Fibroblast of mammary gland (primary cell): ENCODE measurements around the gene MED29.
A peak's percentile ranks its signal among the peaks of the same experiment; 100 is the strongest.

Experiments used
- DNase-seq: peaks from one replicate; pipeline ENCODE4 v3.0.0-alpha.2; 2010; ENCODE audit warnings: low read depth
- H3K4me3 ChIP-seq: 2 replicates; pipeline ENCODE4 v1.5.1; 2011; ENCODE audit warnings: low read depth, mild to moderate bottlenecking, low read length, moderate library complexity; ENCODE audit not compliant: control insufficient read depth
- TF ChIP-seq, protein P1 (sequence below): conservative IDR thresholded peaks from 2 replicates; pipeline ENCODE4 v1.5.1; 2011; ENCODE audit warnings: low read depth, low read length, inconsistent platforms; ENCODE audit not compliant: control insufficient read depth, insufficient read depth

Gene MED29

DNA sequence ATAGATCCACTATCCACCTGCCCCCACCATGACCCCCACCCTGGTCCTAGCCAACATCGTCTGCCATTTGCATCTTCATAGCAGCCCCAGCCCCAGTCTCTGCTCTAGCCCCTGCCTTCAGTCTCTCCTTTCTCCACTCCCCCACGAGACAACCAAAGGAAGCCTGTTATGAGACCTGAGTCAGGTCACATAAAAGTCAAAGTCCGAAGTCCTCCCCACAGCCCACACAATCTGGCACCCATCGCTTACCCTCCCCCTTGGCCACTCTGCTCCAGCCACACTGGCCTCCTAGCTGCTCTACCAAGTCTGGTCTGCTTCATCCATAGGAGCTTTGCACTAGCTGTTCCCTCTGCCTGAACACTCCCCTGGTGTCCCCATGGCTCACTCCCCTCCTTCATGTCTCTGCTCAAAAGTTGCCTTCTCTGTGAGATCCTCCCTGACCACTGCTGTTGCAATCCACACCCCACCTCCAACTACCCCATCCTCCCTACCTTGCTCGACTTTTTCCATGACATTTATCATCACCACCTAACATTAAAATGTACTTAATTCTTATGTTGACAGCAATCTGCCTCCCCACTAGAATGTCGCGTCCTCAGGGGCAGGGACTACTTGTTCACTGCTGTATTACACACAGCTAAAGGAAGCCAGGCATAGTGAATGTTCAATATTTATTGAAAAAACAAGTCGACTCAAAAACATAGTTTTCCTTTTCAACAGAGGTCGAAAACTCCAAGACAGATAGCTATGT lies 20.1 kb downstream of the MED29 start:
- peak; percentile 80 for DNase-seq
- no peak overlapping the region for H3K4me3 ChIP-seq
- TF ChIP-seq, protein P1, sequence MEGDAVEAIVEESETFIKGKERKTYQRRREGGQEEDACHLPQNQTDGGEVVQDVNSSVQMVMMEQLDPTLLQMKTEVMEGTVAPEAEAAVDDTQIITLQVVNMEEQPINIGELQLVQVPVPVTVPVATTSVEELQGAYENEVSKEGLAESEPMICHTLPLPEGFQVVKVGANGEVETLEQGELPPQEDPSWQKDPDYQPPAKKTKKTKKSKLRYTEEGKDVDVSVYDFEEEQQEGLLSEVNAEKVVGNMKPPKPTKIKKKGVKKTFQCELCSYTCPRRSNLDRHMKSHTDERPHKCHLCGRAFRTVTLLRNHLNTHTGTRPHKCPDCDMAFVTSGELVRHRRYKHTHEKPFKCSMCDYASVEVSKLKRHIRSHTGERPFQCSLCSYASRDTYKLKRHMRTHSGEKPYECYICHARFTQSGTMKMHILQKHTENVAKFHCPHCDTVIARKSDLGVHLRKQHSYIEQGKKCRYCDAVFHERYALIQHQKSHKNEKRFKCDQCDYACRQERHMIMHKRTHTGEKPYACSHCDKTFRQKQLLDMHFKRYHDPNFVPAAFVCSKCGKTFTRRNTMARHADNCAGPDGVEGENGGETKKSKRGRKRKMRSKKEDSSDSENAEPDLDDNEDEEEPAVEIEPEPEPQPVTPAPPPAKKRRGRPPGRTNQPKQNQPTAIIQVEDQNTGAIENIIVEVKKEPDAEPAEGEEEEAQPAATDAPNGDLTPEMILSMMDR, result no peak

DNA sequence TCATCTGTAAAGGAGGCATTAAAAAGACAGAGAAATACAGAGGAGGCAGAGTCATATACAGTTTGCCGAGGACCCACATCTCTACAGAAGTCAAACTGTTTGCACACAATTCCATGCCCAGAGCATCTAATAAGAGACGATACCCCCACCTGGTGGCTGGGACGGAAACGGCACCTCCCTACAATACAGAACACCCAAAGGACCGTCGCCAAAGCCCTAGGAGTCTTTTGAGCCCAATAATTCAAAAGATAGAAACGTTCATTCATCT lies 20.6 kb downstream of the MED29 start:
- TF ChIP-seq, protein P1, result peak; percentile 95
- DNase-seq, result peak; percentile 94
- H3K4me3 ChIP-seq, result no peak overlapping the region

DNA sequence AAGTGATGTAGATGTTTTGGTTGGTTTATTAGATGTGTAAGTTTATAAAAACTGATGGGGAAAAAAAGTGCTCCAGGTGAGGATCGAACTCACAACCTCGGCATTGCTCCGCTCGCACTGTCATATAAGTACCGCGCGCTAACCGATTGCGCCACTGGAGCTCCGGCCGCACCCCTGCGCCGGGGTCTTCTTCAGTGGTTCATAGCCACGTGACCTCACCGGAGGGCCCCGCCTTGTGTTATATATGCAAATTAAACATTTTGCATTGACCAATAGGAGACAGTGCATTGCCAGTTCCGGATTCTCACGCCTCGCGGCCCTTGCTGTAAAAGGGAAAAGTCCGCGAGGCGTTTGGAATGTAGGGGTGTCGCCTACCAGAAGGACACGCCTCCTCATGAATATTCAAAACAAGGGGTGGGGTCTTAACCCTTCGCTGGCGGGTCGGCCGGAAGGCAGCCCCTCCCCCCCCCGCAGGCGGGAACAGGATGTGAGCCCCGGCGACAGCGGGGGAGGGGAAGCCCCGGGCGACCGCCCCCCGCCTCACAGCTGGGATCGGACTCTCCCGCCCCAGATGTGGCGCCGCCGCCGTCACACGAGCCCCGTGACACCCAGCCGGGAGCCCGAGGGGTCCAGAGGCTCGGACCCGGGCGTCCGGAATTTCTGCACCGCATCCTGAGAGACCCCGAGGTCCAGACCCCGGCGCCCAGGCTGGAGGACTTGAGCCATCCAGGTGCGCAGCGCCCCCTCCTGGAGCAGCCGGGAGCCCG lies 21.1 kb downstream of the MED29 start, which contains the start of gene PLEKHG2:
Gene PLEKHG2 (plus strand): TSS at position 570 of the 767 bp plus-strand sequence. CDS start 1,418 bp downstream, outside the sequence.
- H3K4me3 ChIP-seq, result peak within 1 kb of the TSS; percentile 86
- DNase-seq, result peak; percentile 99
- TF ChIP-seq, protein P1, result peak; percentile 51

DNA sequence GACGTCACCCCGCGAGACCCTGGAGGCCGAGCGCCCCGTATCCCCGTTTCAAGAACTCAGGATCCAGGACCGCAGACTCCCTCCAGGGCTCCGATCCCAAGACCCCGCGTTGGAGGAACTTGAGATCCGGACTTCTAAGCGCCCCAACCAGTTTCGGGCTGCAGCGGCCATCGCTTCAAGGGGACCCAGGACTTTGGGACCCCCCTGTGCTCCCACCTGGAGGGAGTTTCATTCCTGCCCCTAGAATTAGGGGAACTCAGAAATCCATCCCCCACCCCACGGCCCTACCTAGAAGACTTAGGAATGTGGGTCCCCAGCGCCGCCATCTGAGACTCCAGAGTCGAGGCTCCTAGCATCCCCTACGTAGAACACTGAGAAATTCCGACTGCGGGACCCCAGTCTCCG lies 21.7 kb downstream of the MED29 start:
- no peak for DNase-seq
- TF ChIP-seq, protein P1, result no peak
- H3K4me3 ChIP-seq, result peak overlapping the region; percentile 86

DNA sequence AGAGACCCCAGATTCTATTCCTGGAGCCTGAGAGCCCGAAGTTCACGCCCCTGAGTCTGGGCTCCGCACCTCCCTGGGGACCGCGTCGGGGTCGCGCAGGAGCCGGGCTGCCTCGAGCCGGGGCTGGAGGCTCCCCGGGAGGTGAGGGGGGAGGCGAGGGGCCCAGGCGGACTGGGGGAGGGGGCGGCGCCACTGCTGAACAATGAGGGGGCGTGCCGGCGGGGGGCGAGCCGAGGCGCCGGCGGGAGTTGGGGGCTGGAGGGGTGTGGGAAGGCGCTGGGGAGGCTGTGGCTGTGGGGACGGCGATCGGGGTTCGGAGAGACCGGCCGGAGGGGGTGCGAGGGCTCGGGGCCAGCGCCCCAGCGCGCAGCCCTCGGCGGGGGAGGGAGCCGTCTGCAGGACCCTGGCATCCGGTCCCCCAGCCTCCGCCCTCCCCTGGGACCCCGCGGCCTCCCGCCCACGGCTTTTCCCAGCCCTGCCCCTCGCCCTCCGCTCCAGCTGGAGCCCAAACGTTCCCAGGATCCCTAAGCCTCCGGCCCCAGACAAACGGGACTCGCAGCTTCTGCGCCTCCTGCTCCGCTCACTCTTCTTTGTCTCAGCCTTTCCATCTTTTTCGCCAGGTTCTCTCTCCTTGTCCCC lies 22.2 kb downstream of the MED29 start:
- peak; percentile 65 for DNase-seq

DNA sequence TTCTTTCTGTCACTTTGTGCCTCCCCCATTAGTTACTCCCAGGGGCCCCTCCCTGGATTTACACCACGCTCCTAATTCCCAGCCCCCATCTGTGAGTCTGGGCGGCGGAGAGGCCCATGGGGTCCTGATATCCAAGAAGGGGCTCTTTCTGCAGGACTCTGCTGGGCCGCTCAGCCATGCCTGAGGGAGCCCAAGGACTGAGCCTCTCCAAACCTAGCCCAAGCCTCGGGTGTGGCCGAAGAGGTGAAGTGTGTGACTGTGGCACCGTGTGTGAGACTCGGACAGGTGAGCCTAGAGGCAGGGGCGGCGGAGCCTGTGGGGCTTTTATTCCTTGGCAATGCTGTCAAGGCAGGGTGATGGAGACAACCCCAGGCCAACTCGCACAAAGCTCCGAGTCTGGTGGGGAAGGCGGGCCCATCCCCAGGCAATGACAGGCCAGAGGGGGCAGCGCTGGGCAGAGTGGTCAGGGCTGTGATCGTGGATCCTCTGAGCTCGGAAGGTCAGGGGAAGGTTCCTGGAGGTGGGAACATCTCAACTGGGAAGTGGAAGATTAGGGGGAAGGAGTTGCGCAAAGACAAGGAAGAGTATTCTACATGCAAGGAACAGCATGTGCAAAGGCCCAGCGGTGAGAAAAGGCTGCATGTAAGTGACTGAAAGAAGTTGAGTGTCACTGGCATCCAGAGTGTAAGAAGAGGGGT lies 22.9 kb downstream of the MED29 start:
- DNase-seq, result peak; percentile 39
- peak overlapping the region; percentile 86 for H3K4me3 ChIP-seq
- TF ChIP-seq, protein P1, result peak; percentile 26

More for the DNA sequence above, 22.2 kb downstream of the MED29 start:
- TF ChIP-seq, protein P1, result no peak
- peak overlapping the region; percentile 86 for H3K4me3 ChIP-seq
